Measurements from ENCODE around the gene SLC25A4.

Gene SLC25A4

GRCh38 chr4:185108185-185108584, 34.9 kb upstream of the SLC25A4 start:
- Histone ChIP-seq H2AK5ac (ENCODE audit: low read length) (no peak overlapping the region), H3K36me3 (ENCODE audit: control insufficient read depth, insufficient read depth, low read length) (no peaks in the 10 kb centered on the region), H3K9ac (ENCODE audit: low read length) (no peak overlapping the region), H3K23ac (ENCODE audit: low read length) (no peak overlapping the region), H3K79me1 (ENCODE audit: low read length) (no peaks in the 10 kb centered on the region), H3K4ac (ENCODE audit: low read depth, low read length) (no peak overlapping the region), H3K27me3 (ENCODE audit: insufficient read depth, low read length, poor library complexity) (no peaks in the 10 kb centered on the region), H4K5ac (ENCODE audit: low read length) (no peak overlapping the region), H3K56ac (ENCODE audit: low read length) (no peak overlapping the region), H3K4me2 (ENCODE audit: low read length) (no peak overlapping the region), H3K27ac (ENCODE audit: low read depth, low read length) (peak overlapping the region; percentile 64), H2BK120ac (ENCODE audit: low read depth, low read length) (no peak overlapping the region), H4K8ac (ENCODE audit: low read depth, low read length) (no peak overlapping the region), H3K79me2 (ENCODE audit: control insufficient read depth, insufficient read depth, low read length) (no peaks in the 10 kb centered on the region), H3K18ac (ENCODE audit: low read length) (no peak overlapping the region), H3K4me3 (ENCODE audit: low read length) (no peak overlapping the region), H2BK15ac (replicated peaks; ENCODE audit: low read depth) (no peak overlapping the region), H2BK5ac (ENCODE audit: low read length) (peak overlapping the region; percentile 57), H3K4me1 (ENCODE audit: control insufficient read depth, low read depth, low read length) (peaks cover 7% of the 10 kb centered on the region)
- no CpG with 5 or more reads among the region's 2 CpGs for WGBS (ENCODE audit: extremely low coverage, insufficient coverage, low lambda C conversion rate)
- peak; percentile 54 for DNase-seq

GRCh38 chr4:185108669-185109068, 34.4 kb upstream of the SLC25A4 start:
- Histone ChIP-seq H3K27ac (ENCODE audit: low read depth, low read length) (peak overlapping the region; percentile 74), H3K23ac (ENCODE audit: low read length) (no peak overlapping the region), H2BK15ac (replicated peaks; ENCODE audit: low read depth) (peak overlapping the region; percentile 59), H4K8ac (ENCODE audit: low read depth, low read length) (peak overlapping the region; percentile 15), H3K79me2 (ENCODE audit: control insufficient read depth, insufficient read depth, low read length) (no peaks in the 10 kb centered on the region), H3K9ac (ENCODE audit: low read length) (no peak overlapping the region), H3K4me1 (ENCODE audit: control insufficient read depth, low read depth, low read length) (peaks cover 7% of the 10 kb centered on the region), H3K79me1 (ENCODE audit: low read length) (no peaks in the 10 kb centered on the region), H3K27me3 (ENCODE audit: insufficient read depth, low read length, poor library complexity) (no peaks in the 10 kb centered on the region), H3K4me3 (ENCODE audit: low read length) (no peak overlapping the region), H2BK5ac (ENCODE audit: low read length) (peak overlapping the region; percentile 96), H4K5ac (ENCODE audit: low read length) (no peak overlapping the region), H2AK5ac (ENCODE audit: low read length) (peak overlapping the region; percentile 20), H2BK120ac (ENCODE audit: low read depth, low read length) (peak overlapping the region; percentile 92), H3K36me3 (ENCODE audit: control insufficient read depth, insufficient read depth, low read length) (no peaks in the 10 kb centered on the region), H3K56ac (ENCODE audit: low read length) (peak overlapping the region; percentile 29), H3K4ac (ENCODE audit: low read depth, low read length) (peak overlapping the region; percentile 96), H3K4me2 (ENCODE audit: low read length) (no peak overlapping the region), H3K18ac (ENCODE audit: low read length) (peak overlapping the region; percentile 94)
- DNase-seq, result no peak
- no CpG with 5 or more reads among the region's 4 CpGs for WGBS (ENCODE audit: extremely low coverage, insufficient coverage, low lambda C conversion rate)

- Histone ChIP-seq H2BK15ac (replicated peaks; ENCODE audit: low read depth) (no peak overlapping the region), H3K79me1 (ENCODE audit: low read length) (no peaks in the 10 kb centered on the region), H3K4ac (ENCODE audit: low read depth, low read length) (no peak overlapping the region), H3K18ac (ENCODE audit: low read length) (no peak overlapping the region), H3K23ac (ENCODE audit: low read length) (no peak overlapping the region), H2BK120ac (ENCODE audit: low read depth, low read length) (no peak overlapping the region), H3K4me2 (ENCODE audit: low read length) (no peak overlapping the region), H3K9ac (ENCODE audit: low read length) (no peak overlapping the region), H3K4me3 (ENCODE audit: low read length) (no peak overlapping the region), H2BK5ac (ENCODE audit: low read length) (no peak overlapping the region), H3K27me3 (ENCODE audit: insufficient read depth, low read length, poor library complexity) (no peaks in the 10 kb centered on the region), H3K79me2 (ENCODE audit: control insufficient read depth, insufficient read depth, low read length) (no peaks in the 10 kb centered on the region), H3K56ac (ENCODE audit: low read length) (peak overlapping the region; percentile 44), H3K36me3 (ENCODE audit: control insufficient read depth, insufficient read depth, low read length) (no peaks in the 10 kb centered on the region), H3K4me1 (ENCODE audit: control insufficient read depth, low read depth, low read length) (peaks cover 7% of the 10 kb centered on the region), H4K5ac (ENCODE audit: low read length) (no peak overlapping the region), H2AK5ac (ENCODE audit: low read length) (no peak overlapping the region), H3K27ac (ENCODE audit: low read depth, low read length) (no peak overlapping the region), H4K8ac (ENCODE audit: low read depth, low read length) (no peak overlapping the region)
- peak; percentile 45 for DNase-seq
Measured at GRCh38 chr4:185109736-185110135, 33.3 kb upstream of the SLC25A4 start.

- DNase-seq, result no peak
- no peak overlapping the region for H4K8ac ChIP-seq (ENCODE audit: low read depth, low read length)
- no peak overlapping the region for H4K5ac ChIP-seq (ENCODE audit: low read length)
- no peaks in the 10 kb centered on the region for H3K36me3 ChIP-seq (ENCODE audit: control insufficient read depth, insufficient read depth, low read length)
- H3K79me2 ChIP-seq (ENCODE audit: control insufficient read depth, insufficient read depth, low read length), result no peaks in the 10 kb centered on the region
- no peaks in the 10 kb centered on the region for H3K79me1 ChIP-seq (ENCODE audit: low read length)
- H2BK120ac ChIP-seq (ENCODE audit: low read depth, low read length), result no peak overlapping the region
- no peak overlapping the region for H3K4me3 ChIP-seq (ENCODE audit: low read length)
- H2BK15ac ChIP-seq (replicated peaks; ENCODE audit: low read depth), result no peak overlapping the region
- H3K27ac ChIP-seq (ENCODE audit: low read depth, low read length), result peak overlapping the region; percentile 24
- no peak overlapping the region for H2AK5ac ChIP-seq (ENCODE audit: low read length)
- no peak overlapping the region for H3K9ac ChIP-seq (ENCODE audit: low read length)
- H3K27me3 ChIP-seq (ENCODE audit: insufficient read depth, low read length, poor library complexity), result no peaks in the 10 kb centered on the region
- no peak overlapping the region for H3K56ac ChIP-seq (ENCODE audit: low read length)
- WGBS (ENCODE audit: extremely low coverage, insufficient coverage, low lambda C conversion rate), result no CpG with 5 or more reads among the region's 11 CpGs
- H3K18ac ChIP-seq (ENCODE audit: low read length), result peak overlapping the region; percentile 56
- no peak overlapping the region for H2BK5ac ChIP-seq (ENCODE audit: low read length)
- peak overlapping the region; percentile 65 for H3K4ac ChIP-seq (ENCODE audit: low read depth, low read length)
- no peak overlapping the region for H3K23ac ChIP-seq (ENCODE audit: low read length)
- H3K4me1 ChIP-seq (ENCODE audit: control insufficient read depth, low read depth, low read length), result peaks cover 7% of the 10 kb centered on the region
- H3K4me2 ChIP-seq (ENCODE audit: low read length), result no peak overlapping the region
Measured at GRCh38 chr4:185110375-185110823, 32.7 kb upstream of the SLC25A4 start.

- Histone ChIP-seq H3K4me1 (ENCODE audit: control insufficient read depth, low read depth, low read length) (peaks cover 5% of the 10 kb centered on the region), H3K79me2 (ENCODE audit: control insufficient read depth, insufficient read depth, low read length) (no peaks in the 10 kb centered on the region), H3K36me3 (ENCODE audit: control insufficient read depth, insufficient read depth, low read length) (no peaks in the 10 kb centered on the region), H3K9ac (ENCODE audit: low read length) (no peak overlapping the region), H2AK5ac (ENCODE audit: low read length) (no peak overlapping the region), H3K56ac (ENCODE audit: low read length) (peak overlapping the region; percentile 1), H3K4me2 (ENCODE audit: low read length) (no peak overlapping the region), H3K79me1 (ENCODE audit: low read length) (no peaks in the 10 kb centered on the region), H3K23ac (ENCODE audit: low read length) (no peak overlapping the region), H3K27me3 (ENCODE audit: insufficient read depth, low read length, poor library complexity) (no peaks in the 10 kb centered on the region), H3K18ac (ENCODE audit: low read length) (no peak overlapping the region), H4K5ac (ENCODE audit: low read length) (no peak overlapping the region), H2BK120ac (ENCODE audit: low read depth, low read length) (no peak overlapping the region), H3K27ac (ENCODE audit: low read depth, low read length) (no peak overlapping the region), H2BK15ac (replicated peaks; ENCODE audit: low read depth) (no peak overlapping the region), H4K8ac (ENCODE audit: low read depth, low read length) (no peak overlapping the region), H2BK5ac (ENCODE audit: low read length) (no peak overlapping the region), H3K4me3 (ENCODE audit: low read length) (no peak overlapping the region), H3K4ac (ENCODE audit: low read depth, low read length) (no peak overlapping the region)
- DNase-seq, result peak; percentile 62
- WGBS (ENCODE audit: extremely low coverage, insufficient coverage, low lambda C conversion rate), result no CpG with 5 or more reads among the region's 2 CpGs
Measured at GRCh38 chr4:185112104-185112503, 31.0 kb upstream of the SLC25A4 start.

- Histone ChIP-seq H2BK15ac (replicated peaks; ENCODE audit: low read depth) (no peak overlapping the region), H3K9ac (ENCODE audit: low read length) (no peak overlapping the region), H3K36me3 (ENCODE audit: control insufficient read depth, insufficient read depth, low read length) (no peaks in the 10 kb centered on the region), H2BK120ac (ENCODE audit: low read depth, low read length) (no peak overlapping the region), H2BK5ac (ENCODE audit: low read length) (no peak overlapping the region), H2AK5ac (ENCODE audit: low read length) (no peak overlapping the region), H3K4me2 (ENCODE audit: low read length) (no peak overlapping the region), H3K4me3 (ENCODE audit: low read length) (no peak overlapping the region), H3K23ac (ENCODE audit: low read length) (no peak overlapping the region), H3K56ac (ENCODE audit: low read length) (no peak overlapping the region), H3K79me2 (ENCODE audit: control insufficient read depth, insufficient read depth, low read length) (no peaks in the 10 kb centered on the region), H3K18ac (ENCODE audit: low read length) (no peak overlapping the region), H3K79me1 (ENCODE audit: low read length) (no peaks in the 10 kb centered on the region), H3K4me1 (ENCODE audit: control insufficient read depth, low read depth, low read length) (peaks cover 5% of the 10 kb centered on the region), H3K4ac (ENCODE audit: low read depth, low read length) (no peak overlapping the region), H3K27ac (ENCODE audit: low read depth, low read length) (no peak overlapping the region), H3K27me3 (ENCODE audit: insufficient read depth, low read length, poor library complexity) (no peaks in the 10 kb centered on the region), H4K5ac (ENCODE audit: low read length) (no peak overlapping the region), H4K8ac (ENCODE audit: low read depth, low read length) (no peak overlapping the region)
- DNase-seq, result no peak
- WGBS (ENCODE audit: extremely low coverage, insufficient coverage, low lambda C conversion rate), result 100% methylated on average over 1 of the region's 2 CpGs
Measured at GRCh38 chr4:185113340-185113739, 29.7 kb upstream of the SLC25A4 start.
